C1 segment of cervical spinal cord (tissue), 14 donors: Measurements from ENCODE around the gene LRAT.
"Not testable (repeated sequence)": the region's sequence is repeated elsewhere in the genome, so short reads cannot be mapped to it uniquely, and the experiment has no call there.

Source experiments
- DNase-seq, 14 donors: peaks; one replicate each; lab custom pipeline; 2025; lab: John Stamatoyannopoulos, UW

Gene LRAT

GRCh38 chr4:154743683-154744340 is at the start of gene LRAT:
TSS of gene LRAT (plus strand) at chr4:154744000. CDS start at chr4:154744327, 327 bp downstream.
- DNase-seq: peak in 8 of 14 donors; percentile 17 to 57 (median 32)

GRCh38 chr4:154707877-154708276 is 35.9 kb upstream of the LRAT start:
- DNase-seq: peak in 10 of 14 donors; percentile 1 to 51 (median 18)

- no peak for DNase-seq
Measured at GRCh38 chr4:154709550-154709949, 34.2 kb upstream of the LRAT start.

GRCh38 chr4:154711522-154711921 is 32.3 kb upstream of the LRAT start:
- DNase-seq: no peak

GRCh38 chr4:154714339-154715040 is 29.3 kb upstream of the LRAT start:
- DNase-seq: no peak

GRCh38 chr4:154719087-154719486 is 24.7 kb upstream of the LRAT start:
- no peak for DNase-seq

GRCh38 chr4:154720123-154720522 is 23.7 kb upstream of the LRAT start:
- no peak for DNase-seq

- no peak for DNase-seq
Measured at GRCh38 chr4:154720618-154721267, 23.1 kb upstream of the LRAT start.

GRCh38 chr4:154722262-154722661 is 21.5 kb upstream of the LRAT start:
- no peak for DNase-seq

- not testable (repeated sequence) for DNase-seq
Measured at GRCh38 chr4:154723601-154724000, 20.2 kb upstream of the LRAT start.

GRCh38 chr4:154727540-154727939 is 16.3 kb upstream of the LRAT start:
- no peak for DNase-seq

GRCh38 chr4:154731756-154732155 is 12.0 kb upstream of the LRAT start:
- no peak for DNase-seq

GRCh38 chr4:154732669-154733068 is 11.1 kb upstream of the LRAT start:
- no peak for DNase-seq

- DNase-seq: no peak
Measured at GRCh38 chr4:154736770-154737169, 7.0 kb upstream of the LRAT start.

- DNase-seq: no peak
Measured at GRCh38 chr4:154738426-154738825, 5.4 kb upstream of the LRAT start.

- DNase-seq: no peak
Measured at GRCh38 chr4:154739111-154739510, 4.7 kb upstream of the LRAT start.

GRCh38 chr4:154740462-154740861 is 3.3 kb upstream of the LRAT start:
- DNase-seq: no peak

GRCh38 chr4:154741131-154741665 is 2.6 kb upstream of the LRAT start:
- no peak for DNase-seq

GRCh38 chr4:154741922-154742850 is 1.6 kb upstream of the LRAT start:
- DNase-seq: peak in 9 of 14 donors; percentile 14 to 57 (median 31)

GRCh38 chr4:154744341-154744926 is 634 bp downstream of the LRAT start:
- DNase-seq: peak in 1 of 14 donors; percentile 6

GRCh38 chr4:154757713-154758112 is 13.9 kb downstream of the LRAT start:
- no peak for DNase-seq
